Brain microvascular endothelial cell (primary cell): Measurements from ENCODE around the gene DESI2.

Source experiments
- DNase-seq: peaks from one replicate; pipeline ENCODE4 v3.0.0-alpha.2; 2020
- H3K27ac ChIP-seq: fragments of 250-450 bp; sonication (Bioruptor Pico); 2 replicates; pipeline ENCODE4 v1.5.1; 2020; ENCODE audit warnings: mild to moderate bottlenecking, moderate library complexity
- H3K27me3 ChIP-seq: fragments of 250-450 bp; sonication (Bioruptor Pico); replicated peaks from 2 replicates; pipeline ENCODE4 v1.5.1; 2020; ENCODE audit warnings: mild to moderate bottlenecking
- H3K36me3 ChIP-seq: fragments of 250-450 bp; sonication (Bioruptor Pico); replicated peaks from 2 replicates; pipeline ENCODE4 v1.5.1; 2020; ENCODE audit warnings: mild to moderate bottlenecking
- H3K4me3 ChIP-seq: 2 replicates; pipeline ENCODE4 v1.5.1; 2011; ENCODE audit warnings: low read depth, mild to moderate bottlenecking, control low read depth, low read length, moderate library complexity
- CTCF ChIP-seq: IDR thresholded peaks from 2 replicates; pipeline ENCODE4 v1.5.1; 2011; ENCODE audit warnings: low read depth, mild to moderate bottlenecking, moderate library complexity, low read length, control low read depth, inconsistent platforms; ENCODE audit errors: missing control alignments
- in situ Hi-C: cut with HindIII; loops from 2 replicates; pipeline ENCODE4 v1.10.0; 2017; ENCODE audit warnings: low sequenced_read_pairs, low pct_ligation_motif_present

DESI2 gene

DNA sequence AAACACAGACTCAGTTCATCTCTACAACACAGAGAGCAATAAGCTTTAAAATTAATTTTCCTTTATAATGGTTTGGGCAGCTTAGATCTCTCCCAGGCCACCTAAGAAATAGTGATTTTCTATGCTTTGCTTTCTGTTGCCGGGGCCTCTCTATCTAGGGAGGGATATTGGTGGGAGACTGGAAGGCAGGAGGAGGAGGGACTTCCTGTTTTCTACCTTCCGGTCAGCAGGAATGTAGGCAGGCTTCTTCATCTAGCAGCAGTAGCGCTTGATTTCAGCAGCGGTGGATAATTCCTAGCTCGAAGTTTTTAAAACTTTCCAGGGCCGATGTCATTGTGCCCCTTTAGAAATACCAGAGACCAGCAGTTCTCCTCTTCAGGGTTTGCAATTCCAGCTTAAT is 5.1 kb upstream of the DESI2 start:
- no peak overlapping the region for H3K4me3 ChIP-seq
- no peaks in the 10 kb centered on the region for H3K36me3 ChIP-seq
- H3K27me3 ChIP-seq = no peaks in the 10 kb centered on the region
- no peak overlapping the region for H3K27ac ChIP-seq
- in situ Hi-C loops = no loop called here
- no peak for DNase-seq
- TF ChIP-seq CTCF = no peak

DNA sequence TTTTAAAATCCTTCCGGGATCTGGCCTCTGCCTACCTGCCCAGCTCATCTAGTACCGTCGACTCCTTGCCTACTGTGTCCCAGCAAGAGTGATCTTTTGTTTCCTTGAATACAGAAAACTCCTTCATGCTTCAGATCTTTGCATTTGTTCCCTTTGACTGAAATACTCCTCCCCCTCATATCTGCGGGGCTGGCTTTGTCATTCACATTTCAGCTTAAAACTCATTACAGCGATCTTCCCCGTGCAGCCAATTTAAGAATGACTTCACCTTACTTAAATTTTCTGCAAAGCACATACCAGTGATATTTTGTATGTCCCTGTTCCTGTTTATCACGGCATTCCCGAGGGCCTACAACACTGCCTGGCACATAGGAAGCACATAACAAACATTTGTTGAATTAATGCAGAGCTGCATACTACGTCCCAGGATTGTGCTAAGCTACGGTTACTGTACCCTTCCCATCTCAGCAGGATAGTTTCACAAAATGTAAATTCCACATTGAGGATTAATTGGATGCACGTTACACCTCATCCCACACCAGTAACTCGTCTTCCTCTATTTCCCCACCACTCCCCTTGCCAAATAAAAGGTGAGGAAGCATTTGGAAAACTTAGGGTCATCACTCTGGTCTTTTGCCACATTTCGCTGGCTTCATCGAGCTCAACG is 837 bp upstream of the DESI2 start:
- in situ Hi-C loops = no loop called here
- H3K27me3 ChIP-seq = no peaks in the 10 kb centered on the region
- no peak for TF ChIP-seq CTCF
- H3K4me3 ChIP-seq = peak overlapping the region; percentile 64
- peak; percentile 11 for DNase-seq
- peaks cover 1% of the 10 kb centered on the region for H3K36me3 ChIP-seq
- H3K27ac ChIP-seq = no peak overlapping the region

GRCh38 chr1:244653439-244654107 is 647 bp downstream of the DESI2 start:
- peak overlapping the region; percentile 75 for H3K27ac ChIP-seq
- H3K27me3 ChIP-seq = no peaks in the 10 kb centered on the region
- H3K36me3 ChIP-seq = peaks cover 4% of the 10 kb centered on the region
- peak overlapping the region; percentile 87 for H3K4me3 ChIP-seq
- no peak for DNase-seq
- TF ChIP-seq CTCF = no peak
- in situ Hi-C loops = no loop called here

GRCh38 chr1:244654108-244655038 is 1.4 kb downstream of the DESI2 start:
- in situ Hi-C loops = no loop called here
- no peak for DNase-seq
- Histone ChIP-seq H3K36me3 (peaks cover 5% of the 10 kb centered on the region), H3K27ac (peak overlapping the region; percentile 3), H3K4me3 (peak overlapping the region; percentile 87), H3K27me3 (no peaks in the 10 kb centered on the region)
- TF ChIP-seq CTCF = no peak

GRCh38 chr1:244655186-244655585 is 2.3 kb downstream of the DESI2 start:
- no peak overlapping the region for H3K27ac ChIP-seq
- no peak overlapping the region for H3K4me3 ChIP-seq
- TF ChIP-seq CTCF = no peak
- H3K36me3 ChIP-seq = peaks cover 5% of the 10 kb centered on the region
- in situ Hi-C loops = no loop called here
- no peak for DNase-seq
- H3K27me3 ChIP-seq = no peaks in the 10 kb centered on the region
